PFSK-1 (cell line): ENCODE data around the gene NUDT2.

Experiments used
- POLR2AphosphoS5 ChIP-seq: IDR thresholded peaks from 2 replicates; pipeline ENCODE4 v1.6.1; 2012; ENCODE audit warnings: low read depth, mild to moderate bottlenecking, control low read depth, low read length, moderate library complexity
- TAF1 ChIP-seq: IDR thresholded peaks from 2 replicates; pipeline ENCODE4 v1.6.1; 2012; ENCODE audit warnings: low read length, control low read depth, borderline replicate concordance; ENCODE audit not compliant: insufficient read depth

GRCh38 chr9:34380511-34381315 is 51.3 kb downstream of the NUDT2 start:
- no peak for TF ChIP-seq POLR2AphosphoS5
- no peak for TF ChIP-seq TAF1
